HepG2 (cell line): ENCODE results near the gene TIMP3.

Experiments used
- CEBPG ChIP-seq: IDR thresholded peaks from 2 replicates; pipeline ENCODE4 v1.6.1; 2016
- FOXJ3 ChIP-seq: sonication (generic); formaldehyde crosslinking; IDR thresholded peaks from 2 replicates; pipeline ENCODE4 v1.4.0; 2020; ENCODE audit warnings: missing genetic modification reagents, mild to moderate bottlenecking, borderline replicate concordance
- ISX ChIP-seq: sonication (generic); formaldehyde crosslinking; conservative IDR thresholded peaks from 2 replicates; pipeline ENCODE4 v1.5.0; 2020; ENCODE audit warnings: missing genetic modification reagents
- KDM4B ChIP-seq: sonication (generic); formaldehyde crosslinking; IDR thresholded peaks from 2 replicates; pipeline ENCODE4 v1.4.0; 2020; ENCODE audit warnings: missing genetic modification reagents
- POLR2A ChIP-seq, 2 experiments: IDR thresholded peaks; 2 replicates each; pipeline ENCODE4 v1.6.1; 2011; ENCODE audit warnings: low read depth in 2 of 2, low read length in 2 of 2, mild to moderate bottlenecking in 1 of 2, moderate library complexity in 1 of 2; ENCODE audit not compliant: insufficient read depth in 1 of 2
- POLR2AphosphoS2 ChIP-seq: IDR thresholded peaks from 2 replicates; pipeline ENCODE4 v1.6.1; 2011; ENCODE audit warnings: low read depth, low read length, improper control_type of control experiment
- RXRA ChIP-seq: sonication (generic); formaldehyde crosslinking; IDR thresholded peaks from 2 replicates; pipeline ENCODE4 v1.5.1; 2020; ENCODE audit warnings: missing genetic modification reagents
- ZHX1 ChIP-seq: sonication (generic); formaldehyde crosslinking; IDR thresholded peaks from 2 replicates; pipeline ENCODE4 v1.8.1; 2022; ENCODE audit warnings: low read depth, mild to moderate bottlenecking, missing genetic modification reagents
- ZNF256 ChIP-seq: sonication (generic); formaldehyde crosslinking; conservative IDR thresholded peaks from 2 replicates; pipeline ENCODE4 v1.4.0; 2020; ENCODE audit warnings: missing genetic modification reagents
- ZNF615 ChIP-seq: sonication (generic); formaldehyde crosslinking; IDR thresholded peaks from 2 replicates; pipeline ENCODE4 v1.5.0; 2020; ENCODE audit warnings: mild to moderate bottlenecking, missing genetic modification reagents, borderline replicate concordance
- TF ChIP-seq, protein P1 (sequence below): sonication (generic); formaldehyde crosslinking; IDR thresholded peaks from 2 replicates; pipeline ENCODE4 v1.8.1; 2023; ENCODE audit warnings: missing genetic modification reagents, mild to moderate bottlenecking, borderline replicate concordance
- TF ChIP-seq, protein P2 (sequence below), 2 experiments: sonication (generic) in 1 of 2; formaldehyde crosslinking in 1 of 2; IDR thresholded peaks; 2 replicates each; pipeline versions ENCODE4 v1.5.1 to v1.6.1; 2011 to 2020; ENCODE audit warnings: borderline replicate concordance in 1 of 2, low read depth in 1 of 2, low read length in 1 of 2, mild to moderate bottlenecking in 1 of 2, missing genetic modification reagents in 1 of 2, moderate library complexity in 1 of 2

DNA sequence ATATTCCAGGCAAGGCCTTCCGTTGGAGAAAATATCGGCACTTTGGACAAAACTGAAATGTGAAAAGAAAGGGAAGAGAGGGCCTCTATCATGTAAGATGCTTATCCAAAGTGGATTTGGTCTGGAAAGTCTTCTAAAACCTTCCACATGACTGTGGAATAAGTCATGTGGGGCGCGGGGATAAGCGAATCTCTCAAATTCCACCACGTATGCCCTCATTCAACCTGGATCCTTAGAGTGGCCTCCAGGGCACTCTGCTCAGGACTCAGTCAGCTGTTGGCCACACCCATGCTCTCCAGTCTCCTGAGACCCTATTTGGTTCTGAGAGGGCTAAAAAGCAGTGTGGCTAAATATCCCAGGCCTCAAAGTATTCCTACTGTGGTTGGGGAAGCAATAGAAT lies 2.0 kb upstream of the TIMP3 start:
- TF ChIP-seq ZNF256 (CRISPR knock-in tag) (no peak), POLR2A (IDR thresholded peaks at IDR 0.05; ENCODE audit: insufficient read depth in 1 of 2, low read depth in 2 of 2, low read length in 2 of 2) (no peak), ZNF615 (CRISPR knock-in tag) (no peak), RXRA (CRISPR knock-in tag) (no peak), KDM4B (CRISPR knock-in tag) (no peak), POLR2AphosphoS2 (no peak), ZHX1 (CRISPR knock-in tag) (no peak), ISX (CRISPR knock-in tag) (no peak), FOXJ3 (no peak), CEBPG (no peak)
- TF ChIP-seq, protein P1, sequence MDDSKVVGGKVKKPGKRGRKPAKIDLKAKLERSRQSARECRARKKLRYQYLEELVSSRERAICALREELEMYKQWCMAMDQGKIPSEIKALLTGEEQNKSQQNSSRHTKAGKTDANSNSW (CRISPR knock-in tag): no peak
- TF ChIP-seq, protein P2, sequence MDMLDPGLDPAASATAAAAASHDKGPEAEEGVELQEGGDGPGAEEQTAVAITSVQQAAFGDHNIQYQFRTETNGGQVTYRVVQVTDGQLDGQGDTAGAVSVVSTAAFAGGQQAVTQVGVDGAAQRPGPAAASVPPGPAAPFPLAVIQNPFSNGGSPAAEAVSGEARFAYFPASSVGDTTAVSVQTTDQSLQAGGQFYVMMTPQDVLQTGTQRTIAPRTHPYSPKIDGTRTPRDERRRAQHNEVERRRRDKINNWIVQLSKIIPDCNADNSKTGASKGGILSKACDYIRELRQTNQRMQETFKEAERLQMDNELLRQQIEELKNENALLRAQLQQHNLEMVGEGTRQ (IDR thresholded peaks at IDR 0.05; ENCODE audit: low read depth, low read length): no peak
- TF ChIP-seq, protein P2 (CRISPR knock-in tag; IDR thresholded peaks at IDR 0.05; ENCODE audit: borderline replicate concordance): no peak
